NCI-H1436 (cell line): ENCODE results near the gene GLYR1.
"Not testable (repeated sequence)": the region's sequence is repeated elsewhere in the genome, so short reads cannot be mapped to it uniquely, and the experiment has no call there.

Experiments
- DNase-seq: peaks from one replicate; lab custom pipeline; 2025; lab: John Stamatoyannopoulos, UW

The GLYR1 gene

DNA sequence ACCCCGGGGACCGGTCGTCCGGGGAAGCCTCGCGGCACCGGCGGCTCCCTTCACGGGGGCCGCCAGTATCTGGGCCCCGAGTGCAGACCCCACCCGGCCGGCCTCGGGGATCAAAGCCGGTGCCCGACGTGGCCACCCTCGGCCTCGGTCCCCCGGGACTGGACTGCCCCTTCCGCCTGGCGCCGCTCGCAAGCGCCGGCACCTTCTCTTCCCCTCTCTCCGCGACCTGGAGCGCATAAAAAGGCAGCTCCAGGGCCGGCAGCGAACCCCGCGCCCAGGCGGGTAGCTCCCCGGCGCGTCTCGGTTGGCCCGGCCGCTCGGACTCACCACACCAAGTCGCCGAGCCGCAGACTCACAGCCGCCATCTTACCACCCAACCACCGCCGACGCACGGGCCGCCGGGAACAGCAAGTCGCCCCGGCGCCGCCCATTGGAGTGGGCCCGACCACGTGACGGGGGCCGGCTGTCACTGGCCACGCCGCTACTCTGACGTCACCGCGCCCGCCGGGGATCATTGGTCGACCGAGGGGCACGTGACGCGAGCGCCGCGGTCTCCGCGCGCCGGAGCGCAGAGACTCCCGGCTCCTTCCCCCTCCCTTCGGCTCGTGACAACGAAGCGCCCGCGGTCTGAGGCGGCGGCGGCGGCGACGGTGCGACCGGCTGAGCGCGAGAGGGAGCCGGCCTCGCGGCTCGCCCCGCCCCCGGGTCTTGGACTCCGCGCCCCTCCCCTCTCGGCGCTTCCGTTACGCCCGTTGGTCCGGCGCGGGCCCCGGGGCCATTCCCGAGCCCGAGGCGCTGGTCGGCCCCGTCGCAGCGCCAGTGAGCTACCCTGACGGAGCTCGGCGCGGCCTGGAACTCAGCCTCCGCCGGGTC, at the start of gene GLYR1, which contains the start of gene UBN1:
Gene GLYR1, minus strand, starts transcription at position 388 of the 873 bp plus-strand sequence. Its CDS starts 23 bp downstream, at position 365.
Gene UBN1, plus strand, starts transcription at position 581 of the 873 bp plus-strand sequence. CDS start 5,437 bp downstream, outside the sequence.
- DNase-seq = peak; percentile 97

DNA sequence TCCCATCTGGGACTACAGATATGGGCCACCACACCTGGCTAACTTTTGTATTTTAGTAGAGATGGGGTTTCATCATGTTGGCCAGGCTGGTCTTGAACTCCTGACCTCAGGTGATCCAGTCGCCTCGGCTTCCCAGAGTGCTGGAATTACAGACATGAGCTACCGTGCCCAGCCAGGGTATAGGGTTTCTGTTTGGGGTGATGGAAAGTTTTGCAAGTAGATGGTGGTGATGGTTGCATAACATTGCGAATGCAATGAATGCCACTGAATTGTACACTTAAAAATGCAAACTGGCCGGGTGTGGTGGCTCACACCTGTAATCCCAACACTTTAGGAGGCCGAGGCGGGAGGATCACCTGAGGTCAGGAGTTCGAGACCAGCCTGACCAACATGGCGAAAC, 49.7 kb upstream of the GLYR1 start:
- DNase-seq = not testable (repeated sequence)

DNA sequence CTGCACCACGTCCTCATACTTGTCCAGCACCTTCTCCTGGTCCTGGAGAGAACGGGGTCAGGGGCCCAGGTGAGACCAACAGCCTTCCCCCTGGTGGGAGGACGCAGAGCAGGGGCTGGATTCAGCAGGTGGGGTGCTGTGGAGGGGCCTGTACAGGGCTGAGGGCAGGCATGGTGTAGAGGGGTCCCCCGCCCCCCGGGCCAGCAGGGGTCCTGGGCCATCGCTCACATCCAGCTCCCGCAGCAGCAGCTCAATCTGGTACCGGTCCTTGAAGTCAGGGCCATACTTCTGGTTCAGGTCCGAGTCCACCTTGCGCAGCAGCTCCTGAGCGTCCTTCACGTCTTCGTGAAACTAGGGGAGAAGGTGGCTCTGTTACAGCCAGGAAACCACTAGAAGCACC, 48.3 kb upstream of the GLYR1 start:
- no peak for DNase-seq

GRCh38 chr16:4894276-4895150, 47.4 kb upstream of the GLYR1 start:
- no peak for DNase-seq

GRCh38 chr16:4893103-4893862, 46.2 kb upstream of the GLYR1 start:
- DNase-seq = no peak

DNA sequence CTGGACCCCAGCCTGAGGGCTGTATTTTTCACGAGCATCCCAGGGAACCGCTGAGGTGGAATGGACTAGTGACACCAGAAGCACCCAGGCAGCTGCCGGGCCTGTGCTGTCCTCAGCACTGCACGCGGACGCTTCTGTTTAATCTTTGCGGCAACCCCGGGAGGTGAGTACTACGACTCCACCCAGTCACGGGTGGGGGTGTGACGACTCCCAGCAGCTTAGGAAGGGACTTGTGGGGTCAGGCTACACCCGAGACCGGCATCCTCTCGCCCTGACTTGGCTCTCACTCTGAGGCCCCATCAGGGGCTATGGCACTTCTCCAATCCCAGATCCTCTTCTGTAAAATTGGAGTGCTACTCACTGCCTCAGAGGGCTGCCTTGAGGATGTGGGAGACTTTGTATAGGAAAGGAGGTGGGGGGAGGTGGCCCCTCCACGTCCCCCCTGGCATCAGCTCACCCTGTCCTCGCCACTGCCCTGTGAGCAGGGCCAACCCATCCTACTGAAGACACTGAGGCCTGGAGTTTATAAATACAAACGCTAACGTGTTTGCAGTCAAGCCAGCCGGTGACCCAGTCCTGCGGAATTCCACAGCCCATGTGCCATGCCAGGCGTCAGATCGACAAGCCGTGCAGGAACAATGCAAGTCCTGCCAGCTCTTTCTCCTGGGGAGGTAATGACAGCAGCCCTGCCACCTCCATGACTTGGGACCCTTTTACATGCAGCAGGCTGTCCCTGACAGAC, 45.4 kb upstream of the GLYR1 start:
- no peak for DNase-seq

- no peak for DNase-seq
Measured at GRCh38 chr16:4891886-4892216, 44.8 kb upstream of the GLYR1 start.

GRCh38 chr16:4891097-4891885, 44.2 kb upstream of the GLYR1 start:
- no peak for DNase-seq

GRCh38 chr16:4890686-4891085, 43.6 kb upstream of the GLYR1 start:
- DNase-seq = no peak

- no peak for DNase-seq
Measured at GRCh38 chr16:4890026-4890425, 42.9 kb upstream of the GLYR1 start.

DNA sequence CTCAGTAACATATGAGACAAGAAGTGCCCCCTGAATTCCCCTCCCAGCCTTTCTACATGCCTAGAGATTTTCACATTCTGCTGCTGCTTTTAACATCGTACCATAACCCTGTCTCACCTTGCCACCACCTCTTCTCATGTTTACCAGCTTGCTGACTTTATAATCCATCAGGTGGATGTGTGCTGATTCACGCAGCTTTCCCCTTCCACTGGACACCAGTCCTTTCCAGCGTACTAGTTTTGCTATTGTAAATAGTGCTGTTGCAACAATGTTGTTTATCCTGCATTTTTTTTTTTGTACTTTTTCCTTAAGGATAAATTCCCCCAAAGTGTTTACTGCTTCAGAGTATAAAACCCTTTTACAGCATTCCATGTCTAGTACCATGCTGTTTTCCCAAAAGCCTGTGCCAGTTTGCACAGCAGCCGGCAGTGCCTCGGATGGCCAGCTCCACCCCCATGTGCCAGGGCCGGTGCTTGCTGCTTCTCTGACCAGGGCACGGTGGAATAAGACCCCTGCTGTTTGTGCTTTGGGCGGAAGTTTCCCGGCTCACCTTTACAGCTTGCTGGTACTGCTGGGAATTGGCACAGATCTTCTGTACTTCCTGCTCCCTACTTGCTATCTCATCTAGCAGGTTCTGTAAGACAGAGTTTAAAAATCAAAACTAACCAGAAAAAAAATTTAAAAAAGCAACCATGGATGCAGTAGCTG, 41.5 kb upstream of the GLYR1 start:
- DNase-seq = no peak

- DNase-seq = no peak
Measured at GRCh38 chr16:4886151-4886550, 39.1 kb upstream of the GLYR1 start.

GRCh38 chr16:4884972-4885874, 38.1 kb upstream of the GLYR1 start:
- DNase-seq = no peak

GRCh38 chr16:4884209-4884608, 37.1 kb upstream of the GLYR1 start:
- DNase-seq = no peak

DNA sequence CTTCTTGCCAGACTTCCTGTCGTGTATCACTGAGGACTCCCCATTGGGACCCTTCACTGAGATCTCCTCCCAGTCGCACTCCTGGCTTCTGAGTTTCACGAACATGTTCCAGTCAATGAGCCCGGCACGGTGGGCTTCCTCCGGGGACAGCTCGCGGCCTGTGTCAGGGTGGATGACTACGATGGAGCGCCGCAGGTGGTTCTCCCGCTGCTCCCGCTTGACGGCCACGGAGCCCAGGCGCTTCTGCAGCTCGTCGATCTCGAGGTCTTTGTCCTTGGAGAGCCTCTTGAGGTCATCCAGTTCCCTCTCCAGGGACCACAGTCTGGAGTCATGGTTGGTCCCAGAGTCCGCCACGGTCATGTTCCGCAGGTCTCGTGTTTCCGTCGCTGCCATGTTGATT, 36.4 kb upstream of the GLYR1 start:
- DNase-seq = no peak

GRCh38 chr16:4882633-4883285, 35.7 kb upstream of the GLYR1 start:
- no peak for DNase-seq

DNA sequence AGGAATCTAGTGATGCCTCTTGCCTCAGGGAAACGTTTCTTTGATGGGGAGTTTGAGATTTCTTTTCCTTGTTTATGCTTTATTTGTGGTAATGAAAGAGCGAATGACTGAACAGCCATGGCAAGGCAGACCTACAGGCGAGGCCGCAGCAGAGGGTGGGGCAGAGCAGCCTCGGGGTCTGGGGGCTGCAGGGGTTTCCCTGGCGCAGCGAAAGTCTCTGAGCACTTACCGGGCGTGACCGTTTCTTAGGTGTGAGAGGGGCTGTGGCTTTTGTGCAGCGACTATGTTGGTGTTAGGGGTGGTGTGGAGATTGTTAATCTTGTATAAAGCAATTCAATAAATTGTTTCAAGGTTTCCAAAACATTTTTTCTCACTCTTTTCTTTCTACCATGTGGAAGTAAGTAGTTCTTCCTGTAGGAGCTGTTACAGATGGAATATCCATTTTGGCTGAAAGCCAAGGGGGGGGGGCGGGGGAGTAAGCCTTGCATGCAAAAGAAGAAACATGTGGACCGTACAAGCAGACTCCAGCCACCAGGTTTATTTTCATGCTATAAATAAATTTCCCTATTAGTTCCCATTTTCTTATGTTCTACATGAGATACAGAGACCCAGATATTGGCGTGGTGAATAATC, 35.0 kb upstream of the GLYR1 start:
- DNase-seq = no peak

DNA sequence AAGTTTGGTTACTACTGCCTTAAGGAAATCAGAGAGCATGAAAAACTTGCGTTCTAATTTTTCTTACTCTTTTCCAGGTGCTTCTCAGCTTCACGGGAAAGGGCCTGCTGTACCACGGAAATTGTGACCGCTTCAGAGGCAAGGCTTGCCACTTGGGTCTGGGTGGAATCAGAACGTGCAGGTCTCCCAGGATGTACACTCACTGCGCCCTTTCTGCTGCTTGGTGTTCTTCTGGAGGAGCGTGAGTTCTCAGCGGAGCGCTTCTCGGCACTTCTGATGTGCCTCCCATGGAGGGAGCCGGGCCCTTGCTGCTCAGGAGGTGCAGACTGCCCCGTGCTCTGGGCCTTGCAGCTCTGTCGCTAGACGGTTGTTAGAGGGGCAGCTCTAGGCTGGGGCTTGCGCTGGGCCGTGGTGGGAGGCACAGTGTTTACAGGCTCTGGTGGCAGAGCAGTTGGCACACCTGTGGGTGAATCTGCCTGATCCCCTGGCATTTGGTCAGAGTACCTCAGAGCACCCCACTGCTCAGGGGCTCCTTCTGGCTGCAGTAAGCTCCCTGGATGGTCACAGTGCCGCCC, 33.0 kb upstream of the GLYR1 start:
- DNase-seq = no peak
